Keratinocyte (primary cell): ENCODE results near the gene IL1RAPL1. TPM values are rescaled to one million over a fixed set of nuclear protein-coding genes. Genes with fewer than 3 reads are reported as not detected.

Experiments
- DNase-seq: peaks from one replicate; pipeline ENCODE4 v3.0.0-alpha.2; 2011; ENCODE audit warnings: low read depth, missing footprints, low spot score
- FAIRE-seq: peaks from 2 replicates; lab custom pipeline; 2011; peaks lifted over from hg19 to GRCh38; lab: Jason Lieb, UNC
- H2AFZ ChIP-seq: 2 replicates; pipeline ENCODE4 v1.6.0; 2012; ENCODE audit warnings: low read length, control low read depth, inconsistent platforms; ENCODE audit not compliant: control insufficient read depth
- H3K27ac ChIP-seq: 2 replicates; pipeline ENCODE4 v1.5.1; 2011; ENCODE audit warnings: low read length; ENCODE audit not compliant: control insufficient read depth, insufficient read depth
- H3K27me3 ChIP-seq: 3 replicates; pipeline ENCODE4 v1.6.0; 2011; ENCODE audit warnings: low read length; ENCODE audit not compliant: control insufficient read depth, insufficient read depth; ENCODE audit errors: extremely low read depth
- H3K36me3 ChIP-seq, 2 experiments: 2 replicates in 1 of 2; 3 replicates in 1 of 2; pipeline ENCODE4 v1.5.1; 2011; ENCODE audit warnings: low read length in 2 of 2, mild to moderate bottlenecking in 1 of 2; ENCODE audit not compliant: control insufficient read depth in 2 of 2, insufficient read depth in 2 of 2; ENCODE audit errors: extremely low read depth in 1 of 2
- H3K4me1 ChIP-seq: 3 replicates; pipeline ENCODE4 v1.5.1; 2011; ENCODE audit warnings: low read length; ENCODE audit not compliant: control insufficient read depth, insufficient read depth; ENCODE audit errors: extremely low read depth
- H3K4me2 ChIP-seq: 3 replicates; pipeline ENCODE4 v1.6.0; 2011; ENCODE audit warnings: low read depth, low read length; ENCODE audit not compliant: control insufficient read depth, insufficient read depth; ENCODE audit errors: extremely low read depth
- H3K4me3 ChIP-seq, 3 experiments: fragments of 200-600 bp in 1 of 3; sonication (generic) in 1 of 3; 2 replicates in 2 of 3; 3 replicates in 1 of 3; pipeline ENCODE4 v1.5.1; 2011 to 2016; ENCODE audit warnings: low read length in 3 of 3, mild to moderate bottlenecking in 3 of 3, control low read depth in 2 of 3, inconsistent platforms in 1 of 3, low read depth in 1 of 3, mixed read lengths in 1 of 3, mixed run types in 1 of 3, moderate library complexity in 1 of 3; ENCODE audit not compliant: control insufficient read depth in 2 of 3, insufficient read depth in 2 of 3; ENCODE audit errors: extremely low read depth in 1 of 3
- H3K79me2 ChIP-seq: 2 replicates; pipeline ENCODE4 v1.6.0; 2012; ENCODE audit warnings: low read length; ENCODE audit not compliant: control insufficient read depth, insufficient read depth
- H3K9ac ChIP-seq: 3 replicates; pipeline ENCODE4 v1.6.0; 2011; ENCODE audit warnings: low read length; ENCODE audit not compliant: control insufficient read depth, insufficient read depth; ENCODE audit errors: extremely low read depth
- H3K9me1 ChIP-seq: 3 replicates; pipeline ENCODE4 v1.6.0; 2011; ENCODE audit warnings: low read length; ENCODE audit not compliant: control insufficient read depth, insufficient read depth; ENCODE audit errors: extremely low read depth
- H3K9me3 ChIP-seq: 2 replicates; pipeline ENCODE4 v1.5.1; 2012; ENCODE audit warnings: low read depth, low read length; ENCODE audit not compliant: control insufficient read depth
- H4K20me1 ChIP-seq: 3 replicates; pipeline ENCODE4 v1.6.0; 2011; ENCODE audit warnings: low read length; ENCODE audit not compliant: control insufficient read depth, insufficient read depth; ENCODE audit errors: extremely low read depth
- EZH2 ChIP-seq: IDR thresholded peaks from one replicate; pipeline ENCODE4 v1.6.1; 2012; ENCODE audit warnings: inconsistent platforms, mild to moderate bottlenecking, low read length, moderate library complexity
- dilution Hi-C: fragments of 300-500 bp; cut with MboI; formaldehyde crosslinking; loops from one replicate; pipeline ENCODE4 v1.7.0; 2020; ENCODE audit warnings: low sequenced_read_pairs; ENCODE audit not compliant: extremely low pct_ligation_motif_present
- polyA plus RNA-seq, 5 experiments: library from polyadenylated mRNA; depleted of rRNA in 3 of 5; stranded (reverse) in 3 of 5; stranded (forward) in 1 of 5; unstranded in 1 of 5; fragments of >200 nt; gene quantifications; 1 replicate in 1 of 5; 2 replicates in 3 of 5; 3 replicates in 1 of 5; pipeline versions ENCODE4 v1.2.1 to v1.2.3, GENCODE V29; 2011 to 2012; ENCODE audit warnings: missing spikeins in 2 of 5, low read depth in 1 of 5, low replicate concordance in 1 of 5
- TF ChIP-seq, protein P1 (sequence below), 3 experiments: IDR thresholded peaks in 1 of 3; conservative IDR thresholded peaks in 1 of 3; optimal IDR thresholded peaks in 1 of 3; 2 replicates in 2 of 3; 3 replicates in 1 of 3; pipeline versions ENCODE3 to v1.5.1; 2011; ENCODE audit warnings: low read length in 3 of 3, mild to moderate bottlenecking in 3 of 3, moderate library complexity in 2 of 3, control low read depth in 1 of 3, inconsistent platforms in 1 of 3; ENCODE audit not compliant: insufficient read depth in 2 of 3; ENCODE audit errors: extremely low read depth in 1 of 3

The IL1RAPL1 gene
- polyA plus RNA-seq, 1 donor (not counting 4 experiments of a cell fraction or from before 2014, with no cell fraction given), result 2.8 TPM

DNA sequence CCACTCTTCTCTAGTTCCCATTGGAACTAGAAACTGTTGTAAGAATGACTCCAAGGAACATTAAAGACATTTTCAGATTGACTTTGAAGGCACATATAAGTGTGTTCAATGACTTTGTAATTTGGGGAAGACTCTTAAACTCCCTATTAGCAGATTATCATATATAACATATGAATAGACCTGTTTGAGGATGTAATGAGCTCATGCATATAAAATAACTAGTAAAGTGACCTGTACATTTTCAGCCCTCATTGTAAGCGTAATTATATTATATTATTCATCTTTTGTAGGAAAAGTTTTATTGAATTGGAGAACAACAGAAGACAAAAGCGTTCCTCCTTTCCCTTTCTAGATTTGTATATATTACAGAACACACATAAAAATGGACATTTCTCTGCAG lies 455.1 kb downstream of the IL1RAPL1 start:
- H3K9me1 ChIP-seq, result no peaks in the 10 kb centered on the region
- no peak for DNase-seq
- dilution Hi-C loops, result no loop called here
- FAIRE-seq, result no peak
- TF ChIP-seq EZH2, result no peak
- TF ChIP-seq, protein P1, sequence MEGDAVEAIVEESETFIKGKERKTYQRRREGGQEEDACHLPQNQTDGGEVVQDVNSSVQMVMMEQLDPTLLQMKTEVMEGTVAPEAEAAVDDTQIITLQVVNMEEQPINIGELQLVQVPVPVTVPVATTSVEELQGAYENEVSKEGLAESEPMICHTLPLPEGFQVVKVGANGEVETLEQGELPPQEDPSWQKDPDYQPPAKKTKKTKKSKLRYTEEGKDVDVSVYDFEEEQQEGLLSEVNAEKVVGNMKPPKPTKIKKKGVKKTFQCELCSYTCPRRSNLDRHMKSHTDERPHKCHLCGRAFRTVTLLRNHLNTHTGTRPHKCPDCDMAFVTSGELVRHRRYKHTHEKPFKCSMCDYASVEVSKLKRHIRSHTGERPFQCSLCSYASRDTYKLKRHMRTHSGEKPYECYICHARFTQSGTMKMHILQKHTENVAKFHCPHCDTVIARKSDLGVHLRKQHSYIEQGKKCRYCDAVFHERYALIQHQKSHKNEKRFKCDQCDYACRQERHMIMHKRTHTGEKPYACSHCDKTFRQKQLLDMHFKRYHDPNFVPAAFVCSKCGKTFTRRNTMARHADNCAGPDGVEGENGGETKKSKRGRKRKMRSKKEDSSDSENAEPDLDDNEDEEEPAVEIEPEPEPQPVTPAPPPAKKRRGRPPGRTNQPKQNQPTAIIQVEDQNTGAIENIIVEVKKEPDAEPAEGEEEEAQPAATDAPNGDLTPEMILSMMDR (optimal IDR thresholded peaks at IDR 0.05 in 1 of 3, IDR thresholded peaks at IDR 0.05 in 1 of 3, conservative IDR thresholded peaks at IDR 0.05 in 1 of 3; ENCODE audit: extremely low read depth in 1 of 3, insufficient read depth in 2 of 3, low read length in 3 of 3), result no peak
- H2AFZ ChIP-seq, result no peak overlapping the region
- H3K4me2 ChIP-seq, result no peak overlapping the region
- H3K27me3 ChIP-seq, result no peaks in the 10 kb centered on the region
- no peaks in the 10 kb centered on the region for H3K4me1 ChIP-seq
- H4K20me1 ChIP-seq, result no peaks in the 10 kb centered on the region
- no peaks in the 10 kb centered on the region for H3K36me3 ChIP-seq
- H3K9ac ChIP-seq, result no peak overlapping the region
- H3K79me2 ChIP-seq, result no peaks in the 10 kb centered on the region
- H3K9me3 ChIP-seq, result no peaks in the 10 kb centered on the region
- H3K27ac ChIP-seq, result no peak overlapping the region
- no peak overlapping the region for H3K4me3 ChIP-seq

DNA sequence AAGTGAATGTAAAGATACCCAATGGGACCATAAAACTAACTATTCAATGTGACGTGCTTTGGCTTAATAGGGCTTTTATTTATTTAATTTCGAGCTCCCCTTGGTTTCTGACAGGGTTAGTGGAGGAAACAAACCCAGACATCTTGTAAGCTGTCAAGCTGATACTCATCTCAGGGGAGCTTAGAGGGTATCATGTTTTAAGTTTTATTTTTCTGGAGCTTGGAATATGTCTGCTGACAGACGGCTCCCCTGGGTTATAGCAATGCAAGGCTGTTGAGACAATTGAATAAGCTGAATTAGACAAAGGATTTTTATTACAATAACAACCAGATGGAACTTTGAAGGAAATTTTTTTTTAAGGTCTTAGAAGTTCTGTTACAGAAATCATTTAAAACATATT lies 456.5 kb downstream of the IL1RAPL1 start:
- Histone ChIP-seq H2AFZ (no peak overlapping the region), H3K79me2 (no peaks in the 10 kb centered on the region), H3K36me3 (no peaks in the 10 kb centered on the region), H4K20me1 (no peaks in the 10 kb centered on the region), H3K9me3 (no peaks in the 10 kb centered on the region), H3K27me3 (no peaks in the 10 kb centered on the region), H3K4me1 (no peaks in the 10 kb centered on the region), H3K9me1 (no peaks in the 10 kb centered on the region), H3K4me3 (no peak overlapping the region), H3K4me2 (no peak overlapping the region), H3K27ac (no peak overlapping the region), H3K9ac (no peak overlapping the region)
- TF ChIP-seq, protein P1 (optimal IDR thresholded peaks at IDR 0.05 in 1 of 3, IDR thresholded peaks at IDR 0.05 in 1 of 3, conservative IDR thresholded peaks at IDR 0.05 in 1 of 3; ENCODE audit: extremely low read depth in 1 of 3, insufficient read depth in 2 of 3, low read length in 3 of 3), result no peak
- no peak for TF ChIP-seq EZH2
- dilution Hi-C loops, result no loop called here
- no peak for FAIRE-seq
- no peak for DNase-seq
